ENCODE measurements around the gene ESPL1. TPM values are rescaled to one million over a fixed set of nuclear protein-coding genes. Genes with fewer than 3 reads are reported as not detected.
A peak's percentile ranks its signal among the peaks of the same experiment; 100 is the strongest.

Gene ESPL1
- total and polyA plus RNA-seq, 2 donors (not counting 3 experiments of a cell fraction or from before 2014, with no cell fraction given), result 16.2 to 42.7 TPM

GRCh38 chr12:53220694-53221202 lies 47.4 kb upstream of the ESPL1 start:
- H3K4me1 ChIP-seq (ENCODE audit: control insufficient read depth, extremely low read depth, insufficient read depth, low read length), result peaks cover 49% of the 10 kb centered on the region
- POLR2A ChIA-PET, result interaction anchor here (0.5 to 0.6 kb wide), 3 partner anchors 17 to 145 kb away, joined by 3 to 9 read pairs (median 5); no protein-coding TSS in a partner anchor
- intact Hi-C loops (cut with micrococcal nuclease), result loop anchor here (1.0 to 5.0 kb wide), 6 partner anchors 32 to 282 kb away; partner anchors contain the start of genes AAAS, CSAD, ESPL1 and PFDN5

GRCh38 chr12:53221203-53222080 lies 46.7 kb upstream of the ESPL1 start:
- Histone ChIP-seq H3K27ac (ENCODE audit: insufficient read depth, low read depth, low read length) (peak overlapping the region; percentile 88), H3K4me1 (ENCODE audit: control insufficient read depth, extremely low read depth, insufficient read depth, low read length) (peaks cover 42% of the 10 kb centered on the region), H3K79me2 (ENCODE audit: control insufficient read depth, insufficient read depth, low read length) (no peaks in the 10 kb centered on the region), H2AFZ (ENCODE audit: low read depth, low read length) (peak overlapping the region; percentile 65), H3K9me1 (replicated peaks; ENCODE audit: control insufficient read depth, extremely low read depth, insufficient read depth, low read length) (no peaks in the 10 kb centered on the region), H3K27me3 (ENCODE audit: control insufficient read depth in 2 of 2, insufficient read depth in 2 of 2, low read length in 2 of 2) (no peaks in the 10 kb centered on the region), H4K20me1 (replicated peaks; ENCODE audit: control insufficient read depth, extremely low read depth, insufficient read depth, low read length) (no peaks in the 10 kb centered on the region), H3K9ac (replicated peaks; ENCODE audit: extremely low read depth, insufficient read depth, low read length) (peak overlapping the region; percentile 57), H3K4me3 (replicated peaks in 1 of 3; ENCODE audit: insufficient read depth in 1 of 3, low read depth in 1 of 3, low read length in 3 of 3) (peak overlapping the region; percentile 31 to 66 (median 40)), H3K4me2 (ENCODE audit: insufficient read depth, low read length) (peak overlapping the region; percentile 71), H3K9me3 (replicated peaks; ENCODE audit: control insufficient read depth, insufficient read depth, low read length) (no peaks in the 10 kb centered on the region), H3K36me3 (ENCODE audit: control insufficient read depth in 2 of 2, extremely low read depth in 1 of 2, insufficient read depth in 2 of 2, low read length in 2 of 2) (no peaks in the 10 kb centered on the region)
- DNase-seq (ENCODE audit: low read depth, low spot score), result peak; percentile 72
- no peak for TF ChIP-seq POLR2A (IDR thresholded peaks at IDR 0.05; ENCODE audit: low read depth, low read length)
- no peak for TF ChIP-seq EZH2 (IDR thresholded peaks at IDR 0.05; ENCODE audit: borderline replicate concordance, low read depth, low read length, severe bottlenecking)
- no peak for TF ChIP-seq MYC (IDR thresholded peaks at IDR 0.05; ENCODE audit: low read depth, low read length)
- TF ChIP-seq POLR2AphosphoS5 (IDR thresholded peaks at IDR 0.05; ENCODE audit: insufficient read depth, low read depth, low read length), result no peak
- TF ChIP-seq GATA2 (IDR thresholded peaks at IDR 0.05; ENCODE audit: insufficient read depth, insufficient read length, low read depth, low read length), result no peak
- no peak for TF ChIP-seq MAX (IDR thresholded peaks at IDR 0.05; ENCODE audit: insufficient read depth, insufficient read length)
- TF ChIP-seq JUN (IDR thresholded peaks at IDR 0.05; ENCODE audit: borderline replicate concordance, insufficient read depth, insufficient read length, low read depth), result no peak
- TSS peak; percentile 86 for BruUV-seq (replicated peaks)
- CTCF ChIA-PET, result interaction anchor here (0.6 to 4.2 kb wide), 10 partner anchors 8 to 101 kb away, joined by 3 to 29 read pairs (median 4); partner anchors contain the start of genes AAAS, ESPL1, MYG1 and PFDN5
- POLR2A ChIA-PET, result interaction anchor here (0.5 to 0.6 kb wide), 2 partner anchors 40 to 145 kb away, joined by 5 to 9 read pairs; no protein-coding TSS in a partner anchor
- intact Hi-C loops (cut with micrococcal nuclease), result loop anchor here (1.0 to 5.0 kb wide), 7 partner anchors 7 to 281 kb away; partner anchors contain the start of genes AAAS, CSAD, ESPL1 and PFDN5
- dilution Hi-C loops (cut with MboI; ENCODE audit: extremely low pct_ligation_motif_present, low sequenced_read_pairs), result no loop called here
- FAIRE-seq, result no peak

More at GRCh38 chr12:53220694-53221202, 47.4 kb upstream of the ESPL1 start:
- TF ChIP-seq POLR2A (IDR thresholded peaks at IDR 0.05; ENCODE audit: low read depth, low read length), result peak; percentile 51
- TF ChIP-seq POLR2AphosphoS5 (IDR thresholded peaks at IDR 0.05; ENCODE audit: insufficient read depth, low read depth, low read length), result no peak
- Histone ChIP-seq H3K9me1 (replicated peaks; ENCODE audit: control insufficient read depth, extremely low read depth, insufficient read depth, low read length) (no peaks in the 10 kb centered on the region), H3K27ac (ENCODE audit: insufficient read depth, low read depth, low read length) (peak overlapping the region; percentile 88), H3K4me3 (replicated peaks in 1 of 3; ENCODE audit: insufficient read depth in 1 of 3, low read depth in 1 of 3, low read length in 3 of 3) (peak overlapping the region; percentile 45 to 66 (median 63)), H2AFZ (ENCODE audit: low read depth, low read length) (peak overlapping the region; percentile 65), H3K9me3 (replicated peaks; ENCODE audit: control insufficient read depth, insufficient read depth, low read length) (no peaks in the 10 kb centered on the region), H4K20me1 (replicated peaks; ENCODE audit: control insufficient read depth, extremely low read depth, insufficient read depth, low read length) (no peaks in the 10 kb centered on the region), H3K36me3 (ENCODE audit: control insufficient read depth in 2 of 2, extremely low read depth in 1 of 2, insufficient read depth in 2 of 2, low read length in 2 of 2) (no peaks in the 10 kb centered on the region), H3K4me2 (ENCODE audit: insufficient read depth, low read length) (peak overlapping the region; percentile 71), H3K9ac (replicated peaks; ENCODE audit: extremely low read depth, insufficient read depth, low read length) (no peak overlapping the region), H3K79me2 (ENCODE audit: control insufficient read depth, insufficient read depth, low read length) (no peaks in the 10 kb centered on the region), H3K27me3 (ENCODE audit: control insufficient read depth in 2 of 2, insufficient read depth in 2 of 2, low read length in 2 of 2) (no peaks in the 10 kb centered on the region)
- dilution Hi-C loops (cut with MboI; ENCODE audit: extremely low pct_ligation_motif_present, low sequenced_read_pairs), result no loop called here
- CTCF ChIA-PET, result interaction anchor here (0.6 to 4.2 kb wide), 16 partner anchors 7 to 124 kb away, joined by 3 to 29 read pairs (median 4); partner anchors contain the start of genes AAAS, ESPL1, MYG1 and PFDN5
- DNase-seq (ENCODE audit: low read depth, low spot score) (peak; percentile 87), FAIRE-seq (peak; percentile 83)
- no TSS peak for BruUV-seq (replicated peaks)
